ENCODE data around the gene UMAD1.

Gene UMAD1

GRCh38 chr7:7640221-7641128, at the start of gene UMAD1:
UMAD1 (plus strand) TSS chr7:7640752; CDS start chr7:7673372, 32,620 bp downstream.
- Histone ChIP-seq H3K4me2 (ENCODE audit: insufficient read depth, low read length) (peak within 1 kb of the TSS; percentile 88), H3K27ac (ENCODE audit: low read length) (peak within 1 kb of the TSS; percentile 93), H2AFZ (ENCODE audit: low read depth, low read length) (peak within 1 kb of the TSS; percentile 97), H4K20me1 (ENCODE audit: insufficient read depth, low read length) (no peaks in the 10 kb centered on the region), H3K36me3 (ENCODE audit: insufficient read depth, low read length) (peaks cover 33% of the 10 kb centered on the region), H3K4me3 (ENCODE audit: low read depth in 1 of 2, low read length in 2 of 2) (peak within 1 kb of the TSS; percentile 55 to 76), H3K27me3 (ENCODE audit: insufficient read depth, low read length, poor library complexity) (no peaks in the 10 kb centered on the region), H3K4me1 (ENCODE audit: insufficient read depth, low read length) (peaks cover 33% of the 10 kb centered on the region), H3K79me2 (ENCODE audit: insufficient read depth, low read length) (peaks cover 44% of the 10 kb centered on the region), H3K9me3 (ENCODE audit: insufficient read depth, low read length, severe bottlenecking) (no peaks in the 10 kb centered on the region), H3K9ac (ENCODE audit: low read depth, low read length) (peak within 1 kb of the TSS; percentile 77)
- peak; percentile 94 for ATAC-seq (ENCODE audit: insufficient read depth, low read depth)
- peak; percentile 99 for DNase-seq
- no peak for TF ChIP-seq CTCF (IDR thresholded peaks at IDR 0.05; ENCODE audit: borderline replicate concordance, extremely low read depth, low read length, poor library complexity, severe bottlenecking)
- no peak for TF ChIP-seq EZH2 (IDR thresholded peaks at IDR 0.05; ENCODE audit: borderline replicate concordance, low read depth, low read length, severe bottlenecking)

GRCh38 chr7:7595451-7595850, 45.1 kb upstream of the UMAD1 start:
- no peak overlapping the region for H3K4me3 ChIP-seq (ENCODE audit: low read depth in 1 of 2, low read length in 2 of 2)
- no peaks in the 10 kb centered on the region for H3K27me3 ChIP-seq (ENCODE audit: insufficient read depth, low read length, poor library complexity)
- no peak overlapping the region for H3K27ac ChIP-seq (ENCODE audit: low read length)
- DNase-seq (no peak), ATAC-seq (ENCODE audit: insufficient read depth, low read depth) (peak; percentile 59; the same call in 2 of the 3 replicates)
- peaks cover 8% of the 10 kb centered on the region; the same call in 1 of the 2 replicates for H3K4me1 ChIP-seq (ENCODE audit: insufficient read depth, low read length)
- no peaks in the 10 kb centered on the region for H3K9me3 ChIP-seq (ENCODE audit: insufficient read depth, low read length, severe bottlenecking)
- H3K9ac ChIP-seq (ENCODE audit: low read depth, low read length): no peak overlapping the region
- H2AFZ ChIP-seq (ENCODE audit: low read depth, low read length): no peak overlapping the region
- peaks cover 26% of the 10 kb centered on the region; the same call in 1 of the 2 replicates for H3K36me3 ChIP-seq (ENCODE audit: insufficient read depth, low read length)
- no peak overlapping the region for H3K4me2 ChIP-seq (ENCODE audit: insufficient read depth, low read length)
- TF ChIP-seq CTCF (IDR thresholded peaks at IDR 0.05; ENCODE audit: borderline replicate concordance, extremely low read depth, low read length, poor library complexity, severe bottlenecking) (peak; percentile 63), EZH2 (IDR thresholded peaks at IDR 0.05; ENCODE audit: borderline replicate concordance, low read depth, low read length, severe bottlenecking) (no peak)
- no peaks in the 10 kb centered on the region for H3K79me2 ChIP-seq (ENCODE audit: insufficient read depth, low read length)
- no peaks in the 10 kb centered on the region for H4K20me1 ChIP-seq (ENCODE audit: insufficient read depth, low read length)

- Histone ChIP-seq H3K9ac (ENCODE audit: low read depth, low read length) (no peak overlapping the region), H2AFZ (ENCODE audit: low read depth, low read length) (no peak overlapping the region), H3K36me3 (ENCODE audit: insufficient read depth, low read length) (peaks cover 26% of the 10 kb centered on the region; the same call in 1 of the 2 replicates), H3K79me2 (ENCODE audit: insufficient read depth, low read length) (no peaks in the 10 kb centered on the region), H3K4me3 (ENCODE audit: low read depth in 1 of 2, low read length in 2 of 2) (no peak overlapping the region), H3K9me3 (ENCODE audit: insufficient read depth, low read length, severe bottlenecking) (no peaks in the 10 kb centered on the region), H4K20me1 (ENCODE audit: insufficient read depth, low read length) (no peaks in the 10 kb centered on the region), H3K27ac (ENCODE audit: low read length) (no peak overlapping the region), H3K27me3 (ENCODE audit: insufficient read depth, low read length, poor library complexity) (no peaks in the 10 kb centered on the region), H3K4me2 (ENCODE audit: insufficient read depth, low read length) (no peak overlapping the region), H3K4me1 (ENCODE audit: insufficient read depth, low read length) (peaks cover 8% of the 10 kb centered on the region; the same call in 1 of the 2 replicates)
- peak; percentile 12 for DNase-seq
- peak; percentile 61; the same call in 2 of the 3 replicates for ATAC-seq (ENCODE audit: insufficient read depth, low read depth)
- no peak for TF ChIP-seq CTCF (IDR thresholded peaks at IDR 0.05; ENCODE audit: borderline replicate concordance, extremely low read depth, low read length, poor library complexity, severe bottlenecking)
- no peak for TF ChIP-seq EZH2 (IDR thresholded peaks at IDR 0.05; ENCODE audit: borderline replicate concordance, low read depth, low read length, severe bottlenecking)
Measured at GRCh38 chr7:7596176-7596575, 44.4 kb upstream of the UMAD1 start.

All from DND-41 (cell line).